Measurements from ENCODE around the gene MYH7.
A peak's percentile ranks its signal among the peaks of the same experiment; 100 is the strongest.
"Not testable (repeated sequence)": the region's sequence is repeated elsewhere in the genome, so short reads cannot be mapped to it uniquely, and the experiment has no call there.

The MYH7 gene

DNA sequence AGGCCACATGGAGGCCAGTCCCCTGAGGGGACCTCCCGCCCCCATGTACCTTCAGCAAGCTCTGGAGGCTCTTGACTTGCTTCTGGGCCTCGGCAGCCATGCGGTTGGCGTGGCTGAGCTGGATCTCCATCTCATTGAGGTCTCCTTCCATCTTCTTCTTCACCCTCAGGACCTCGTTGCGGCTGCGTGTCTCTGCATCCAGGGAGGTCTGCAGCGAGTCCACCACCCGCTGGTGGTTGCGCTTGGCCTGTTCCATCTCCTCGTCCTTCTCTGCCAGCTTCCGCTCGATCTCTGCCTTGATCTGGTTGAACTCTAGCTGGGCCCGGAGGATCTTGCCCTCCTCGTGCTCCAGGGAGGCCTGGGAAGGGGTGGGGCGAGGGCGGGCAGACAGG is 49.2 kb downstream of the MYH7 start:
- DNase-seq (ENCODE audit: low spot score) = not testable (repeated sequence)

DNA sequence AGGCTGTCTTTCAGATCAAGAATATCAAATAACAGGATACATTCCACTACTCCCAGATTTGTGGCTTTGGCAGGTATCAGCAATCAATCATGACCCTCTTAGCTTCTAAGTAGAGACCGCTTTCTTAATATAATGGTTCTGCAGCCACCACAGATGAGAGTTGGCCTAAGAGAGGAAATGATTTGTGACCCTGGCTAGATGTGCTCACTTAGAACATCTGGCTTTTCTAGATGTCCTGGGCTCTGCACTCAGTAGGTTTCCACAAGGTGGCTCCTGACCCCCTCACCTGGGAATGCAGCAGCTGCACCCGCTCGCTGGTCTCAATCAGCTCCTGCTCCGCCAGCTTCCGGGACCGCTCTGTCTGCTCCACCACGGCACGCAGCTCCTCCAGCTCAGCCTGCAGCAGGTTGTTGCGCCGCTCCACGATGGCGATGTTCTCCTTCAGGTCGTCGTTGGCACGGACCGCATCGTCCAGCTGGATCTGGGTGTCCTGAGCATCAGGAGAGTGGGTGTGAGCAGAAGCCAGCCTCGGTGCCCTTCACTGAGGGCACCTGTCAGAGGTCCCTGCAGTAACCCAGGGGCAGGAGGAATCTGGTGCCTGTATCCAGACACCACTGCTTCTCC is 49.7 kb downstream of the MYH7 start:
- no peak for DNase-seq (ENCODE audit: low spot score)

DNA sequence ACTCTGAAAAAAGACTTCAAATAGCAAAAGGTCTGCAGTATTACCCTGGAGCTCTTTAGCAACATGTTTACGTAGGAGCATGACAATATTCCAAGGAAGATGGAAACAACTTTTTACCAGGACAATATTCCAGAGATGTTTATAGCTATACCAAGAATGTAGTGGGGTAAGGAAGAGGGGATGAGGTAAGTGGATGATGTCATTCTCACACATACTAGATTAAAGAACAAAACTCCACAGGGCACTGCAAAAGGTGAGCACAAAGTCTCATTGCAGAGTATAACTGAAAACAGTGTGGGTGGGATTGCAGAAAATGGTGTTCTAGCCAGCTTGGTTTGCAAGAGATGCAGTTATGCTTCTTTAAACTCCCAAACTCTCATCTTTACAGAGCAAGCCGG is 50.2 kb downstream of the MYH7 start:
- no peak for DNase-seq (ENCODE audit: low spot score)

DNA sequence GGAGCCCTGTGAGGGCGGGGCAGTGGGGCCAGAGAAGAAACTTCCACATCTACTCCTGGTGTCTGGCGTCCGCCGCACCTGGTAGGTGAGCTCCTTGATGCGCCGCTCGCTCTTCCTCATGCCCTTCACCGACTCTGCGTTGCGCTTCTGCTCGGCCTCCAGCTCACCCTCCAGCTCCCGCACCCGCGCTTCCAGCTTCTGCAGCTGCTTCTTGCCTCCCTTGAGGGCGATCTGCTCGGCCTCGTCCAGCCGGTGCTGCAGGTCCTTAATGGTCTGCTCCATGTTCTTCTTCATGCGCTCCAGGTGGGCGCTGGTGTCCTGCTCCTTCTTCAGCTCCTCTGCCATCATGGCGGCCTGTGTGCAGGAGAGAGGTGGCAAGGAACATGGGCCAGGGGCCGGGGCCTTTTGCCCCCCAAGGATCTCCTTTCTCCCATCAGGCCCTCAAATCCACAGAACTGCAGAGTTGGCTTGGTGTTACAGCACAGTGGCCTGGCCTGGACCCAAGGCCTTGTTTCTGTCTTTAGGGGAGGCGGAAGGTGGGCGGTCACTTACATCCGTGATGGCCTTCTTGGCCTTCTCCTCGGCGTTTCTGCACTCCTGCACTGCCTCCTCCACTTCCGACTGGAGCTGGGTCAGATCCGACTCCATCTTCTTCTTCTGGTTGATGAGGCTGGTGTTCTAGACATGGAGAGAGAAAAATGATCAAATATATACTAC is 50.9 kb downstream of the MYH7 start:
- DNase-seq (ENCODE audit: low spot score) = no peak

DNA sequence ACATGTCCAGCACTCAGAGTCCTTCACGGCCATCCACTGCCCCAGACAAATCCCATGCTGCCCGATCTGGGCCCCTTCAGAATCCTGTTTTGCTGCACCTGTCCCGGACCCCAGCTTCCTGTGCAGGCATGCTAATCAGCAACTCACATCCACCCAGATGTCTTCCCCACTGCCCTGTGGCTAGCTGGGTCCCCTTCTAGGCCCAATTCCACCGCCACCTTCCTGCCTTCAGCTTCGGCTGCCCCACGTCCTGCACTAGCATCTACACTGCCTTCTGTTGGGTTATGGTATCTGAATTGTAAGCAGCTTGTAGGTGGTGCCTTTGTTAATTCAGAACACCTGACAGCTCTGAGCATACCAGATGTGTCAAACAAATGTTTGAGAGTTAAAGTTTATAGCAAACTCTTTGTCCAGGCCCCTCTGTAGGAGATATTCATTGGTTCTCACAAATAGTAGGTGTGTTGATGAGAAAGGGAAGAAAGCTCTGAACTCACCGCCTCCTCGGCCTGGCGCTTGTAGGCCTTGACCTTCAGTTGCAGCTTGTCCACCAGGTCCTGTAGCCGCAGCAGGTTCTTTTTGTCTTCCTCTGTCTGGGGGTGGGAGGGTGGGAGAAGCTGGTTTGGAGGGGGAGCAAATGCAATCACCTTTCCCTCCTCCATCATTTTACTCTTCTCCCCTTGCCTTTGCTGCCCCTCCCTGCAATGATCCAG is 52.6 kb downstream of the MYH7 start:
- DNase-seq (ENCODE audit: low spot score) = no peak

DNA sequence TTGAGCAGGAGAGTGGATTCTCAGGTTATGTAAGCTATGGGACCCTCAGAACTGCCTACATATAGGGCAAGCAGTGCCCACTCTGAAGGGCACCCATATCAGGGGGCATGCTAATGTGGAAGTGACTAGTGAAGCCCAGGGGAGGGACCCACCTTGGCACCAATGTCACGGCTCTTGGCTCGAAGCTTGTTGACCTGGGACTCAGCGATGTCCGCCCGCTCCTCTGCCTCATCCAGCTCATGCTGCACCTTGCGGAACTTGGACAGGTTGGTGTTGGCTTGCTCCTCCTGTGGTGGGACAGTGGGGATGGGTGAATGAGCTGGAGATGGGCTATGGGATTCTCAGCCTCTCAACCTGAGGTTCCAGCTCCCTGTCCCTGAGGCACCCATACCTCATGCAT is 53.2 kb downstream of the MYH7 start:
- no peak for DNase-seq (ENCODE audit: low spot score)

DNA sequence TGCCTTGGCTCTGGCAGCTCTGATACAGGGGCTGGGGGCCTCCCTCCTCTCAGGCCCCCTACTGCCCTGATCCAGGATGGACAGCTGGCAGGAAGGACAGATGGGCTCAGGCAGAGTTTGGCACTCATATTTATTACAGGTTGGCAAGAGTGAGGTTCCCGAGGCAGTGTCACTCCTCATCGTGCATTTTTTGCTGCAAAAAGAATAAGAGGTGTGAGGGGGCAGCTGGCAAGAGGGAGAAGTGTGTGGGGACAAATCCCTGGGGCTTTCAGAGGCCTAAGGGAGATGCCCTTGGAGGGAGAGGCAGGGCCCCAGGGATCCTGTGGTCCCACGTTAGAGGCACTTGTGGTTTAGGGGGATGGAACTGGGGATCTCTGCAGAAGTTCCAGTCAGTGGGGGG is 53.6 kb downstream of the MYH7 start:
- no peak for DNase-seq (ENCODE audit: low spot score)

DNA sequence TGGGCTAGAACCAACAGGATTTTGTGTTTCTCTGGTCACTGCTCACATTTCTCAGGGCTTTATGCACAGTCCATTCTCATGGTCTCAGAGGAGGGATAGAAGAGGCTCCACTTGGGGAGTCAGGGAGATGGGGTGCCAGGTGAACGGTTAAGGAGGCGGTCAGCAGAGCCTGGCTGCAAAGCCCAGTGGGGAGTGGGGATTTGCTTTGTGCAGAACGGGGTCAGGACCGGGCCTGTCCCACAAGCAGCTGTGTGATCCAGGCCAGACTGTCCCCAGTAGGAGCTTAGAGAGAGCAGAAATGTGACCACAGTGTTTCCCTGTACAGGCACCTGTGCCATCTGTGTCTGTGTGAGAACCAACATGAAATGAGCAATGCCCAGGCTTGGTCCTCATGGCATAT is 54.5 kb downstream of the MYH7 start:
- DNase-seq (ENCODE audit: low spot score) = no peak

DNA sequence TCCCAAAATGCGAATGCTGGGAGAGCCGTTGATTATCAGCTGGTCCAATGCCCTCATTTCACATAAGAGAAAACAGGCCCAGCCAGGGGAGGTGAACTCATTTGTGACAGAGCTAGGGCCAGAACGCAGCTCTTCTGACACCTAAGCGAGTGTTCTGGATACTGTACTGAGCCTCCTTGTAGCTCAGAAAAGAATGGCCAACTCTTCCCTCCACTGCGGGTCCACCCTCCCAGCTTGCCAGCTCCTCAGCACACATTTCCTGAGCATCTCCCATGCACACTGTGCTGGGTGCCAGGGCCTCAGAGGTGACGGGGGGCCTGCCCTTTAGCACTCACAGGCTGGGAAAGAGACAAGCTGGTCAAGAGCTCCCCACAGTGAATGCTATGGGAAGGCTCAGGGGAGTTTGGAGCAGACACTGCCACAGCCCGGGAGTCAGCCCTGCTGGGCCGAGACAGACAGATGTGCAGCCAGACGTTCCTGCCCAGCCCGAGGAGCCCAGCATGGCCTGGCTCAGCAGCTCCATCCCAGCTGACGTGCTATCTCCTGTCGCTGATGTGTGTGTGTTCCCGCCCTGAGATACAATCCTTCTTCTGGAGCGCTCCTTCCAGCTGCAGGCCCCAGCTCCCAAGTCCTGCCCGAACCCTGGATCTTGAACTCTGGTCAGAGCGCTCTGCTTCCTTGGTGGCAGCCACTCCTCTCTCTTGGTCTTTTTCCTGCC is 55.1 kb downstream of the MYH7 start:
- DNase-seq (ENCODE audit: low spot score) = peak; percentile 24

DNA sequence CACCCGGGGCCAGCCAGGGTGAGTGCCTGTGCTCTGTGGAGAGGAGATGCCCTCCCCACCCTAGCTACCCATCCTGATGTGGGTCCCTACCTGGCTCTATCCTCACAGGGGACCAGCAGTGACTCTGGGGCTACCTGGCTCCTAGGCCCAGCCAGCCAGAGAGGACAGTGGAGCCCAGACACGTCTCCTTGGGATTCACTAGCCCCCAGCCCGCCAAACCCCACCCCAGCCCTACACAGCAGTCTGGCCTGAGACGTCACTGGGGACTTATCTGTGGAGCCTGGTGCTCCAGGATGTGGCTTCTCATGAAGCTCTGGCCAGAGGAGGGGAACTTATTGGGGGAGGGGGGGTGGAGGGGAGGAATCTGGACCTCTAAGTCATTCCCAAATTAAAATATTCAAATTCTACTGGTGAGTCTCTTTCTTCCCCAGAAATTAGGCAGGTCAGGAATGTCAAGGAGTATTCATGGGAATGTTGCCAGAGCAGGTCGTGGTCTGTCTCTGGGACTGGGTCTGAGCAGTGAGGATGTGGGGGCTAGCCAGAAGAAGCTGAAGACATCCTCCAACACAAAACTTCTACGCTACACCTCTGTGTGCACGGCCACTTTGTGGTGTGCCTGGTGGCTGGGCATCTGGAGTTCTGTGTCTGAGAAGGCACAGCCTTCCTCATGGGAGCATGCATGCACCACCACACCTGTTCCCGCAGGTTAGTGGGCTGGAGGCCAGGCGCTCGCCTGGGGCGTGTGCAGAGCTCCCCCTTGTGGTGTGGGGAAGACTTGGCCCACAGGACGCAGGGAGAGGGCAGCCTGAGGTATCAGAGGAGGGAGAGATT is 55.9 kb downstream of the MYH7 start:
- DNase-seq (ENCODE audit: low spot score) = peak; percentile 50

DNA sequence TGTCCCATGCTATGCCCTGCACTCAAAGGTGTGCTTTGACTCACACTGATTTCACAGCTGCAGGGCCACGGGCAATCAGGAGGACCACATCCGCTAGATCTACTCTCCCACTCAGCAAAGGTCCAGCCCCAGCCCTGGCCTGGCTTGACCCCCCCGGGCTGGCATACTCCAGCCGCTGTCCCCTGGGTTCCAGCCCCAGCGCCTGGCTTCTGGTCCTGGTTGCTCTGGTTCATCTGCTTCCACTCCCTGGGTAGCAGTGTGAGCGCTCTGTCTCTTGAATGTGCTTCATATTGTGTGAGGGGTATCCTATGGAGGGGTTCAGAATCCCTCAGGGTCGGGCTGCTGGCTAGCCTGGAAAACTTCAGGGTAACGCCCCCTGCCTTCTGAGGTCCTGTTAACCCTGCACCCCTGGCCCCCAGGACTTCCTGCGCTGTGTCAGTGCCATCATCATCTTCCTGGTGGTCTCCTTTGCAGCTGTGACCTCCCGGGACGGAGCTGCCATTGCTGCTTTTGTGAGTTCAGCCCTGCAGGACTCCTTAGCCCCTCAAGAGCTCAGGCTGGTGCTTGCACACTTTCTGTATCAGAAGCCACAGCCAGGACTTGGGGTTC is 56.7 kb downstream of the MYH7 start:
- DNase-seq (ENCODE audit: low spot score) = no peak

DNA sequence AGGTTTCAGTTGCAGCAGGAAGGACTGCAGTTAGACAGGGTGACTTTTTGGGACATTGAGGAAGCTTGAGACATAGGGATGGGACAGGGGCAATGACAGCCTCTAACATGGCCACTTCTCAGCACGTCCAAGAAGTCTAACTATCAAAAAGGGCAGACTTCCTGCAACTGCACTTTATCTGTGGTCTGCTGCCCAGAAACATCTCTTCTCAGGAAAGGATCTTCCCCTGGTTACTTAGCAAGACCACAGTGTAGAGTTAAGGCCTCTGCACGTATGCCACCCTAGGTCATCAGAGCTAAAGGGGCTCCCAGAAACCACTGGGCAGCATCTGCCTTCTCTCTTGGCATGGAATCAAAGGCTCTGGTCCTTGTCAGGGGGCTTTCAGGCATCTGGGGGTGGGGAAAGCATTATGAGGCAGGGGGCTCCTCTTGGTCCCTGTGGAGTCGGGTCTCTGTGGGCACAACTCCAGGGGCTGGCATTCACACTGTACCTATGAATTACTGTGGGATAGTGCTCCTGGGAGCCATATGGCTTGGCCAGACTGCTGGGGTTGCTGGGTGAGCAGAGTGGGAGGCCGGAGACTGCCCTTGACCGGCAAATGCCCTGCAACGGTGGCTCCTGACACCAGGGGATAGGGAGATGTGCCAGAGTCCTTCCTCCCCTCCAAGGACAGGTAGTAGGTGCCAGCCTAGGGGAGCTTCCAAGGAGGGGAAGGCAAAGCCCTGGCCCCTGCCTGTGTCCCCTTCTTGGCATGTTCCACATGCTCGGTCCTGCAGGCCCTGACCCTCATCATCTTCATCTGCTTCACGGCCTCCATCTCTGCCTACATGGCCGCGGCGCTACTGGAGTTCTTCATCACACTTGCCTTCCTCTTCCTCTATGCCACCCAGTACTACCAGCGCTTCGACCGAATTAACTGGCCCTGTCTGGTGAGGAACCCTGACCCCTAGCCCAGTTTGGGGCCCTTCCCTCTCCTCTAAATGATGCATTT is 57.6 kb downstream of the MYH7 start:
- no peak for DNase-seq (ENCODE audit: low spot score)

DNA sequence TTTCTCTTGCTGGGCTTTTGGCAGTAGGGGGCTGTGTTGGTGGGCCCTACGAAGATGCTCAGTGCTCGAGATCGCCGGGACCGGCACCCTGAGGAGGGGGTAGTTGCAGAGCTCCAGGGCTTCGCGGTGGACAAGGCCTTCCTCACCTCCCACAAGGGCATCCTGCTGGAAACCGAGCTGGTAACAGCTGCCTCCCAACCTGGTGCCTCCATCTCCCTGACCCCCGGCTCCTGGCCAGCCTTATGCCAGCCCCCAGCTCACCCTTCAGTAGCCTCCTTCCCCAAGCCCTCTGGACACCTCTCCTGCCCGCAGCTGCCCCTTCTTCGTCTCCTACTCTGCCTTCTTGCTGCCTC is 58.3 kb downstream of the MYH7 start:
- DNase-seq (ENCODE audit: low spot score) = no peak

DNA sequence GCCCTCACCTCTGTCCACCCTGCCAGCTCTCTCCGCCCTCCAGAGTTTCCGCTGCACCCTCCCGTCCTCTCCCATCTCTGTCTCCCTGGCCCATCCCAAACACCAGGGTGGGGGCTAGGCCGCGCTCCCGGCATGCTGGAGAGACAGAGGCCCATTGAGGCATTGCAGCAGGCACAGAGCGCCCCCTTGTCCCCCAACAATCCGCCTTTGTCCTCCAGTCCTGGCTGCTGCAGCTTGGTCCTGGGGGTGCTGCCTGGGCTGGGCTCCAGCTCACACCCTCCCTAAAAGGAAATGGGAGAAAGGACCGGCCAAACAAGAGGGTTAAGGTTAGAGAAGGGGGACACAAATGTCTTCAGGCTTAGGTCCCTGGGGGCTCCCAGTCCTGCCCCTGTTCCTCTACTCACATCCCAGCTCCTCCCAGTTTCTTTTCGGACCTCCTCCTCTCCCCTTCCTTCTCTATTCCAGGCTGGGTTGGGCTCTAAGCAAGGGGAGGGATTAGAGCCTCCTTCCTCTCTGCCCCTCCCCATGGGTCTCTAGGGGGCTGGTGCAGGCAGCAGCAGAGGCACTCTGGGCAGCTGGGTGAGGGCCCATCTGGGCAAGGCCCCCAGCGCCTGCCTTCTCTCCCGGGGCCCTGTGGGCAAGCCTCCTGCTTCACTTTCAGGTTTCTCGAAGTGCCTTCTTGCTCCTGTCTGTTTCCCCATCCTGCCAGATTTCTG is 58.8 kb downstream of the MYH7 start, which contains the start of gene CMTM5:
TSS of gene CMTM5 (plus strand) at position 565 of the 716 bp plus-strand sequence. CDS start 206 bp downstream, outside the sequence.
- peak; percentile 99 for DNase-seq (ENCODE audit: low spot score)

DNA sequence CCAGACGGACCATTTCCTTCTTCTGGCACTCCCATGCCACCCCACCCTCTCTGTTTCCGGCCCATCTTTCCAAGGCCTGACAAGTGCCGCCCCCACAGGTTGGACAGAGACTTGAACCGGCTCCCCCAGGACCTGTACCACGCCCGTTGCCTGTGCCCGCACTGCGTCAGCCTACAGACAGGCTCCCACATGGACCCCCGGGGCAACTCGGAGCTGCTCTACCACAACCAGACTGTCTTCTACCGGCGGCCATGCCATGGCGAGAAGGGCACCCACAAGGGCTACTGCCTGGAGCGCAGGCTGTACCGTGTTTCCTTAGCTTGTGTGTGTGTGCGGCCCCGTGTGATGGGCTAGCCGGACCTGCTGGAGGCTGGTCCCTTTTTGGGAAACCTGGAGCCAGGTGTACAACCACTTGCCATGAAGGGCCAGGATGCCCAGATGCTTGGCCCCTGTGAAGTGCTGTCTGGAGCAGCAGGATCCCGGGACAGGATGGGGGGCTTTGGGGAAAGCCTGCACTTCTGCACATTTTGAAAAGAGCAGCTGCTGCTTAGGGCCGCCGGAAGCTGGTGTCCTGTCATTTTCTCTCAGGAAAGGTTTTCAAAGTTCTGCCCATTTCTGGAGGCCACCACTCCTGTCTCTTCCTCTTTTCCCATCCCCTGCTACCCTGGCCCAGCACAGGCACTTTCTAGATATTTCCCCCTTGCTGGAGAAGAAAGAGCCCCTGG is 59.8 kb downstream of the MYH7 start:
- no peak for DNase-seq (ENCODE audit: low spot score)

DNA sequence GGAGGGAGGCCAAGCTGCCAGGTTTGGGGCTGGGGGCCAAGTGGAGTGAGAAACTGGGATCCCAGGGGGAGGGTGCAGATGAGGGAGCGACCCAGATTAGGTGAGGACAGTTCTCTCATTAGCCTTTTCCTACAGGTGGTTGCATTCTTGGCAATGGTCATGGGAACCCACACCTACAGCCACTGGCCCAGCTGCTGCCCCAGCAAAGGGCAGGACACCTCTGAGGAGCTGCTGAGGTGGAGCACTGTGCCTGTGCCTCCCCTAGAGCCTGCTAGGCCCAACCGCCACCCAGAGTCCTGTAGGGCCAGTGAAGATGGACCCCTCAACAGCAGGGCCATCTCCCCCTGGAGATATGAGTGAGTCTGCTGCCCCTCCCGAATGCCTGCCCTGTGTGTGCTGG is 62.4 kb downstream of the MYH7 start:
- DNase-seq (ENCODE audit: low spot score) = no peak

DNA sequence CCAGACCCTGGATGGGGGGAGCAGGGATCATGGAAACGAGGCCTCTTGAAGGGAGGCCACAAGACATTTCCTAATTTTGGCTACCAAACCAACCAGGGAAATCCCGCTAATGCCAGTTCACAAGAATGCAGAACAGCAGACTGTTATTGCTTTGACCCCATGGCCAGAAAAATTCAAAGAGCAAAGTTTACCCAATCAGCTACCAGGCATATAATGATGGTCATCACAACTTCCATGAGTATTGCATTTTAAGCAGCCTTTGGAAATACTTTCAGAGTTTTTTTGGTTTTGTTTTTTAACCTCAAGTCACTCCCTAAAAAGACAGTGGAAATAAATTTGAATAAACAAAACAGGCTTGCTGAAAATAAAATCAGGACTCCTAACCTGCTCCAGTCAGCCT is 63.0 kb downstream of the MYH7 start, which contains the start of gene IL25:
TSS of gene IL25 (plus strand) at position 301 of the 400 bp plus-strand sequence.
- DNase-seq (ENCODE audit: low spot score) = no peak

DNA sequence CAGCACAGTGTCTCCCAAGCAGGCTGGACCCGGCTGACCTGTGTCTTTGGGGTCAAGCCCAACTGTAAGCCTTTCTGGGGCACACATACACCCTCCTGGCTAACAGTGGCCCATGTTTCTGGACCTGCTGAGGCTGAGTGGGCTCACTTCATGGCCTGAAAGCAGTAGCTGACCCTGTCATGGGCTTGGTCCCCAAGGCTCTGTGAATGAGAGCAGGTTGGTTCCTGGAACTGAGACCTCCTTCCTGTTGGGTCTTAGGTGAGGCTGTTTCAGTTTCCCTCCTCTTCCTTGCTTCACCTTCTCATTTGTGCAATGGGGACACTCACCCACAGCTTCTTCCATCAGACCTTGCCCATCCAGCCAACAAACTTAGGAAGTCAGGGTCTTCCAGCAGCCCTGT is 63.6 kb downstream of the MYH7 start:
- DNase-seq (ENCODE audit: low spot score) = no peak

DNA sequence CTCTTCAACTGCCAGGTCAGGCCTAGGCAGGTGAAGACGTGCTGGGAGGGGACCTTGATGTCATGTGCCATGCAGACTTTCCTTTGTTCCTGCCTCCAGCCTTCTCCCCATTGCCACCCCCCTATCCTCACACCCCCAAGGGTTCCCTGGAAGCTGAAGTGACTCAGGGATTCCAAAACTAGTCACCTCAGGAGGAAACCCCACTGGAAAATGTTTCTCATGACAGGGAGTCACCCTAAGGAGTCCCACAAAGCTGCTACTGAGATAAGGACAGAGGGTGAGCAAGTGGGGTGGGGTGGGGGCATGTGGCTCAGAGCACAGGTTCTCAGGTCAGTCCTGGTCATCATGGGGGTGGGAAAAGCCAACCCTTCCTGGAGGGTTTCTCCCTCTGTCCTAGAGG is 65.2 kb downstream of the MYH7 start:
- no peak for DNase-seq (ENCODE audit: low spot score)

Measured in globus pallidus (tissue), 1 donor.